ENCODE results near the gene FAM13A.

DNA sequence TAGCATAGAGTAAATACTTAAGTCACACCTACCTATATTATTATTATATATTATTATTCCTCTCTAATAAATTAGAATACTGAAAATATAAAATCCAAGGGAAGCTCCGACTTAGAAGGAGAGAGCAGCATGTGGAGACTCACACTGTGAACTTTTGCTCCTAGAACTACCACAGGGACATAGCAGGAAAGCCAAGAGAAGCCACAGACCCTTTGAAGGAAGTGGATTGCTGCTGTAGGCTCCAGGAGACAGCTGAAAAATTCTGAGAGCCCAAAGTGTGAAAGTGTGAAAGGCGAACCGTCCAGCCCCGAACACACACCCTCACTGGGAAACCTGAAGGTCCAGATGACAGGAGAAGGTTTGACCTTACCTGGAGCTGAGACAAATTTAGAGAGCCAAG is 177.0 kb downstream of the FAM13A start:
- TF ChIP-seq POLR2A (IDR thresholded peaks at IDR 0.05): no peak
- TF ChIP-seq, protein P1, sequence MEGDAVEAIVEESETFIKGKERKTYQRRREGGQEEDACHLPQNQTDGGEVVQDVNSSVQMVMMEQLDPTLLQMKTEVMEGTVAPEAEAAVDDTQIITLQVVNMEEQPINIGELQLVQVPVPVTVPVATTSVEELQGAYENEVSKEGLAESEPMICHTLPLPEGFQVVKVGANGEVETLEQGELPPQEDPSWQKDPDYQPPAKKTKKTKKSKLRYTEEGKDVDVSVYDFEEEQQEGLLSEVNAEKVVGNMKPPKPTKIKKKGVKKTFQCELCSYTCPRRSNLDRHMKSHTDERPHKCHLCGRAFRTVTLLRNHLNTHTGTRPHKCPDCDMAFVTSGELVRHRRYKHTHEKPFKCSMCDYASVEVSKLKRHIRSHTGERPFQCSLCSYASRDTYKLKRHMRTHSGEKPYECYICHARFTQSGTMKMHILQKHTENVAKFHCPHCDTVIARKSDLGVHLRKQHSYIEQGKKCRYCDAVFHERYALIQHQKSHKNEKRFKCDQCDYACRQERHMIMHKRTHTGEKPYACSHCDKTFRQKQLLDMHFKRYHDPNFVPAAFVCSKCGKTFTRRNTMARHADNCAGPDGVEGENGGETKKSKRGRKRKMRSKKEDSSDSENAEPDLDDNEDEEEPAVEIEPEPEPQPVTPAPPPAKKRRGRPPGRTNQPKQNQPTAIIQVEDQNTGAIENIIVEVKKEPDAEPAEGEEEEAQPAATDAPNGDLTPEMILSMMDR (IDR thresholded peaks at IDR 0.05): no peak
